ENCODE measurements around the gene RIPOR1.

The RIPOR1 gene

GRCh38 chr16:67546761-67547422 is 18.3 kb downstream of the RIPOR1 start:
- peak; percentile 54 for DNase-seq (ENCODE audit: low read depth)
- H3K4me3 ChIP-seq (ENCODE audit: low read length): no peak overlapping the region
- TF ChIP-seq CTCF (conservative IDR thresholded peaks at IDR 0.05; ENCODE audit: low read length): peak; percentile 85

DNA sequence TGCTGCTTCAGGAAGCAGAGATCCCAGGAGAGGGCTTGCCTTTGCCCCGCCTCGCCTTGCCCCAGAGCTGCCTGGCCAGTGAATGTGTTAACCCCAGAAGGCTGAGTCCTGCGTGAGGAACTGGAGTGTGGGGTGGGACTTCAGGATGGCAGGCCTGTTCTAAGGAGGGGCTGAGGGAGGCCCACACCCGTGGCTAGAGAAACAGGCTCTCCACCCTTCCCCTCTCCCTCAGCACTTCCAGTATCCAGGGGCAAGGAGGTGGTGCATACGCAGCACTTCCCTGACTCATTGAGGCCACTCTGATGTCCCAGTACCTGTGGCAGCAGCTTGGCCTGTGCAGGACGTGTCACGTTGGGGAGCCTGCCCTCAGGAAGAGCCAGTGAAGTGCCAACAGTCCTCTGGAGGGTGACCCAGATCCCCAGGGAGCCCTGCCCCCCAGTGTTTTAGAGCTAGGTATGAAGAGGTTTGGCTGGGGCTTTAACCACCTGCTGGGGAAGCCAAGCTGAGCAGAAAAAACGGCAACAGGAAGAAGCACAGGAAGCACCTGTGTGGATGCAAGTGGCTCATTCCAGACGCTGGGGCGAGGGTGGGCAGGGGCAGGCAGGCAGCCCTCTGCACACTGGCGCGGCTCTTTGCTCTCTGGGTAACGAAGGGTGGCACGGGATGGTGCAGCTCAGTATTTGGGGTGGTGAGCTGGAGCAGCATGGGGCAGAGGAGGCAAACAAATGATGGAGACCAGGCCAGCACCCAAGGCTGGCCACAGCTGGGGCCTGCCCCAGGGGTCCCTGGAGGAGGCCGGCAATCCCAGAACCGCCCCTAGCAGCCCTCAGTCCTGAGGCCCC is 19.0 kb downstream of the RIPOR1 start:
- no peak for TF ChIP-seq CTCF (conservative IDR thresholded peaks at IDR 0.05; ENCODE audit: low read length)
- H3K4me3 ChIP-seq (ENCODE audit: low read length): no peak overlapping the region
- DNase-seq (ENCODE audit: low read depth): no peak

DNA sequence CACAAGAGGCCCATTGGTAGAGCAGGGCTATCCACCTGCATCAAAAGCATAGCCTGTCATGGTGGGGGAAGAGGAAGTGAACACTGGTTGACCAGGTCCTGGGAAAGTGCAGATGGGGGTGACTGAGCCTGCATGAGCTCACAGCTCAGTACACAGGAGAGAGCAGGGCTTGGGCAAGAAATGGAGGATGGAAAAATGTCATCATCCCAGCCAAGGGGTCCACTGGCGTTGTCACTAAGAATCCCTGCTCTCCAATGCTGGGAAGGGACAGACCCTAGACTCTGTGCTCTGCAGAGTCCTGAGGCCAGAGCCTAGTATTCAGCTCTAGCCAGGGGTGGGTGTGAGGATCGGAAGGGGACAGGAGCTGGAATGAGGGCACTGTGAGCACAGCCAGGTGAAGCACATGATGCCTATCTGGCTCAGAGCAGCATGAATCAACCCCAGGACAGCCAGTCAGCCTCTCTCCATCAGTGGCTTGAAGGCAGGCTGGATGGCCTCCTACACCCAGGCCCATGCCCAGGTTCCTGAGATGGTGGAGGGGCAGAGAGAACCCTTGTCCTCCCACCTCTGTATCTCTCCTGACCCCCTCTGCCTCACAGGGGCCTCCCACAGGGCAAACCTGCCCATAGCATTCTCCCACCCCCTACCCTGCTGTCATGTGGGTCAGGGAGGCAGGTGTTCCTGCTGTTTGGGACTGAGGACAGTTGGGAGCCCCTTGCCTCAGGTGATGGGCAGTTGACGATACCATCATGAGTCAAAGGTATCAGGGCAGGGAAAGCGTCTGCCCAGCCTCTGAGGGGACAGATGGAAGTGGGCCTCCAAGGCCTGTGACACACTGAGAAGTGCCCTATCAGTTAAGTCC is 19.9 kb downstream of the RIPOR1 start:
- TF ChIP-seq CTCF (conservative IDR thresholded peaks at IDR 0.05; ENCODE audit: low read length): no peak
- DNase-seq (ENCODE audit: low read depth): no peak
- H3K4me3 ChIP-seq (ENCODE audit: low read length): no peak overlapping the region

- H3K4me3 ChIP-seq (ENCODE audit: low read length): no peak overlapping the region
- DNase-seq (ENCODE audit: low read depth): no peak
- no peak for TF ChIP-seq CTCF (conservative IDR thresholded peaks at IDR 0.05; ENCODE audit: low read length)
Measured at GRCh38 chr16:67549240-67549639, 20.6 kb downstream of the RIPOR1 start.

- no peak for TF ChIP-seq CTCF (conservative IDR thresholded peaks at IDR 0.05; ENCODE audit: low read length)
- DNase-seq (ENCODE audit: low read depth): no peak
- H3K4me3 ChIP-seq (ENCODE audit: low read length): no peak overlapping the region
Measured at GRCh38 chr16:67549936-67550335, 21.3 kb downstream of the RIPOR1 start.

GRCh38 chr16:67551091-67551490 is 22.5 kb downstream of the RIPOR1 start:
- DNase-seq (ENCODE audit: low read depth): no peak
- no peak for TF ChIP-seq CTCF (conservative IDR thresholded peaks at IDR 0.05; ENCODE audit: low read length)
- no peak overlapping the region for H3K4me3 ChIP-seq (ENCODE audit: low read length)
